Upper lobe of left lung (tissue), 6 donors: Measurements from ENCODE around the gene REV3L. TPM values are rescaled to one million over a fixed set of nuclear protein-coding genes. Genes with fewer than 3 reads are reported as not detected.

Experiments used
- ATAC-seq, 2 donors: fragments of 200-7000 bp; cut with Tn5 transposase; one replicate each; pipeline ENCODE4 v1.9.1; 2022; ENCODE audit warnings: mild to moderate bottlenecking in 2 of 2, moderate library complexity in 2 of 2; ENCODE audit not compliant: low FRiP score in 2 of 2
- DNase-seq, 2 donors: peaks; one replicate each; pipeline ENCODE4 v3.0.0-alpha.2; 2019 to 2020
- H3K27ac ChIP-seq, 4 donors: fragments of 200-600 bp; sonication (generic); one replicate each; pipeline ENCODE4 v1.5.1; 2016 to 2019
- H3K27me3 ChIP-seq, 4 donors: fragments of 200-600 bp; sonication (generic); one replicate each; pipeline ENCODE4 v1.5.1; 2017 to 2019
- H3K36me3 ChIP-seq, 4 donors: fragments of 200-600 bp; sonication (generic); one replicate each; pipeline ENCODE4 v1.5.1; 2016 to 2019
- H3K4me1 ChIP-seq, 4 donors: fragments of 200-600 bp; sonication (generic); one replicate each; pipeline ENCODE4 v1.5.1; 2018 to 2019
- H3K4me3 ChIP-seq, 4 donors: fragments of 200-600 bp; sonication (generic); one replicate each; pipeline ENCODE4 v1.5.1; 2017 to 2019; ENCODE audit warnings: mild to moderate bottlenecking in 2 of 4, moderate library complexity in 1 of 4
- H3K9me3 ChIP-seq, 4 donors: fragments of 200-600 bp; sonication (generic); one replicate each; pipeline ENCODE4 v1.5.1; 2018 to 2019
- EP300 ChIP-seq, 4 donors: sonication (generic); formaldehyde crosslinking; IDR thresholded peaks; one replicate each; pipeline ENCODE4 v1.5.1; 2017; ENCODE audit warnings: antibody characterized with exemption in 4 of 4, control low read depth in 2 of 4
- POLR2A ChIP-seq, 4 donors: fragments of 450-650 bp; IDR thresholded peaks; one replicate each; pipeline ENCODE4 v1.5.1; 2016 to 2017; ENCODE audit warnings: antibody characterized with exemption in 4 of 4, mild to moderate bottlenecking in 2 of 4
- POLR2AphosphoS5 ChIP-seq, 2 donors: sonication (generic); formaldehyde crosslinking; IDR thresholded peaks; one replicate each; pipeline ENCODE4 v1.5.1; 2017; ENCODE audit warnings: antibody characterized with exemption in 2 of 2
- WGBS, 2 donors: methylation state at CpG; one replicate each; pipeline ENCODE4 v1.1.5; 2017 to 2018; 5-methylcytosine and 5-hydroxymethylcytosine counted together
- total RNA-seq, 6 donors: library from RNA; depleted of rRNA in 4 of 6; stranded (reverse); fragments of >200 nt in 4 of 6; gene quantifications; one replicate each; pipeline versions ENCODE4 v1.1.0 to v1.2.1, GENCODE V29; 2016 to 2021
- TF ChIP-seq, protein P1 (sequence below), 6 experiments: fragments of 450-650 bp in 4 of 6; fragments of 200-600 bp in 2 of 6; sonication (generic) in 2 of 6; IDR thresholded peaks; one replicate each; pipeline ENCODE4 v1.5.1; 2016 to 2019; ENCODE audit warnings: antibody characterized with exemption in 6 of 6
- donor health status: DM: no; HTN: no; CAD: no; lungs with moderate emphysema.
- donor health status: DM: no; HTN: yes; CAD: no; lungs with severe emphysema.

REV3L gene
- total RNA-seq, 6 donors from 2014 or later: 29.7 to 106 (median 38.0) TPM

DNA sequence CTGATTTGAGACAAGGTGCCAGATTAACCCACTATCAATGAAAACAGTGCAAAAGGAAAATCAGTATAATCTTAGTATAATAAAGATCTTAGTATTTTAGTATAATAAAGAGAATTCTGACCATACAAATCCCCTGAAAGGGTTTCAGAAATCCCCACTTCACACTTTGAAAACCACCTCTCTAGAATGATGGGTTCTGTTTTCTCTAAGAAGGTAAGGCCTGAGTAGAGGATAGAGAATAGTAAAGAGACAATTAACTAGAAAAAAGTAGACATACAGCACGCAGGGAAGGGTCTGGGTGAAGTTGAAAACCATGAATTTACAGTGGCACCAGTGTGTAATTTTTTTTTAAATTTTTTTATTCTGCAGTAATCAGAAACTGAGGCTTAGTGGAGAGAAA, 73.6 kb downstream of the REV3L start:
- H3K36me3 ChIP-seq: peaks cover 0 to 17% (median 0%) of the 10 kb centered on the region in 4 donors
- no peak for TF ChIP-seq EP300 (IDR thresholded peaks at IDR 0.05)
- no peak for TF ChIP-seq POLR2A (IDR thresholded peaks at IDR 0.05)
- TF ChIP-seq POLR2AphosphoS5 (IDR thresholded peaks at IDR 0.05): no peak
- TF ChIP-seq, protein P1, sequence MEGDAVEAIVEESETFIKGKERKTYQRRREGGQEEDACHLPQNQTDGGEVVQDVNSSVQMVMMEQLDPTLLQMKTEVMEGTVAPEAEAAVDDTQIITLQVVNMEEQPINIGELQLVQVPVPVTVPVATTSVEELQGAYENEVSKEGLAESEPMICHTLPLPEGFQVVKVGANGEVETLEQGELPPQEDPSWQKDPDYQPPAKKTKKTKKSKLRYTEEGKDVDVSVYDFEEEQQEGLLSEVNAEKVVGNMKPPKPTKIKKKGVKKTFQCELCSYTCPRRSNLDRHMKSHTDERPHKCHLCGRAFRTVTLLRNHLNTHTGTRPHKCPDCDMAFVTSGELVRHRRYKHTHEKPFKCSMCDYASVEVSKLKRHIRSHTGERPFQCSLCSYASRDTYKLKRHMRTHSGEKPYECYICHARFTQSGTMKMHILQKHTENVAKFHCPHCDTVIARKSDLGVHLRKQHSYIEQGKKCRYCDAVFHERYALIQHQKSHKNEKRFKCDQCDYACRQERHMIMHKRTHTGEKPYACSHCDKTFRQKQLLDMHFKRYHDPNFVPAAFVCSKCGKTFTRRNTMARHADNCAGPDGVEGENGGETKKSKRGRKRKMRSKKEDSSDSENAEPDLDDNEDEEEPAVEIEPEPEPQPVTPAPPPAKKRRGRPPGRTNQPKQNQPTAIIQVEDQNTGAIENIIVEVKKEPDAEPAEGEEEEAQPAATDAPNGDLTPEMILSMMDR (IDR thresholded peaks at IDR 0.05): no peak
- no peak overlapping the region for H3K4me3 ChIP-seq
- no peak overlapping the region for H3K27ac ChIP-seq
- H3K9me3 ChIP-seq: no peaks in the 10 kb centered on the region
- no peaks in the 10 kb centered on the region for H3K27me3 ChIP-seq
- WGBS, 2 donors: 91 to 98% methylated on average over 1 of the region's 1 CpG
- ATAC-seq (no peak), DNase-seq (no peak)
- H3K4me1 ChIP-seq: peaks cover 0 to 14% (median 4%) of the 10 kb centered on the region in 4 donors

DNA sequence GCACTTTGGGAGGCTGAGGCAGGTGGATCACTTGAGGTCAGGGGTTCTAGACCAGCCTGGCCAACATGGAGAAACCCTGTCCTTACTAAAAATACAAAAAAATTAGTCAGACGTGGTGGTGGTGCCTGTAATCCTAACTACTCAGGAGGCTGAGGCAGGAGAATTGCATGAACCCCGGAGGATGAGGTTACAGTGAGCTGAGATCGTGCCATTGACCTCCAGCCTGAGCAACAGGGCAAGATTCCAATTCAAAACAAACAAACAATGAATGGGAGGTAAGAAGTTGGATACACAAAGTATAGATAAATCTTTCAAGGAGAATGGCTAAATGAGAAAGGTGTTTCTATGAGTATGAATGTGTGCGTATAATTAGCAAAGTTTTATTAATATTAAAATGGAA, 75.3 kb downstream of the REV3L start:
- peaks cover 0 to 32% (median 3%) of the 10 kb centered on the region in 4 donors for H3K36me3 ChIP-seq
- 86 to 88% methylated on average over 4 of the region's 4 CpGs for WGBS, 2 donors
- H3K27me3 ChIP-seq: no peaks in the 10 kb centered on the region
- ATAC-seq (no peak), DNase-seq (no peak)
- peaks cover 0 to 14% (median 4%) of the 10 kb centered on the region in 4 donors for H3K4me1 ChIP-seq
- no peaks in the 10 kb centered on the region for H3K9me3 ChIP-seq
- TF ChIP-seq POLR2AphosphoS5 (IDR thresholded peaks at IDR 0.05) (no peak), POLR2A (IDR thresholded peaks at IDR 0.05) (no peak), EP300 (IDR thresholded peaks at IDR 0.05) (no peak)
- TF ChIP-seq, protein P1 (IDR thresholded peaks at IDR 0.05): no peak
- no peak overlapping the region for H3K4me3 ChIP-seq
- no peak overlapping the region for H3K27ac ChIP-seq

DNA sequence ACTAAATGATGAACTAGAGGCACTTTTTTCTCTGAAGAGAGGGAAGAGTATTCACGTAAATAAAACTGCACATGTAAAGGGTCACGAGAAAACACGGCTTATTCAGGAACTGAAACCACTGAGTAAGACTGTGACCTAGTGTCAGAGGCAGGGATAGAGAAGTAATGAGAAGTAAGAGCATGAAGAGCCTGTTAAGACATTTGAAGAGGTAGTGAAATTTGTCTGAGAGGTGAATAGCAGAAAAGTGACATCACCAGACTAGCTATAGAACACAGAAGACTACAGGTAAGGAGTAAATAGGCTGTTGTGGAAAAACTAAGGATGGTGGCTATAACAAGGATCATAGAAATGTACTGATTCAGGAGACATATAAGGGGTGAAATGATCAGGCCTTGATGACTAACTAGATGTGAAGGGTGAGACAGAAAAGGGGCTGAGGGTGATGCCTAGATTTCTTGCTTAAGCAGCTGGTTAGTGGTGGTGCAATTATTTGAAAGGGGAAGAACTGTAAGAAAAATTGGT, 76.8 kb downstream of the REV3L start:
- peak in 1 of 4 donors; percentile 16 for TF ChIP-seq POLR2A (IDR thresholded peaks at IDR 0.05)
- TF ChIP-seq EP300 (IDR thresholded peaks at IDR 0.05): peak in 1 of 4 donors; percentile 81
- TF ChIP-seq POLR2AphosphoS5 (IDR thresholded peaks at IDR 0.05): no peak
- TF ChIP-seq, protein P1 (IDR thresholded peaks at IDR 0.05): no peak
- Histone ChIP-seq H3K27me3 (no peaks in the 10 kb centered on the region), H3K27ac (peak overlapping the region in 3 of 4 donors; percentile 12 to 62 (median 50)), H3K9me3 (no peaks in the 10 kb centered on the region), H3K4me1 (peaks cover 0 to 14% (median 4%) of the 10 kb centered on the region in 4 donors), H3K36me3 (peaks cover 0 to 32% (median 3%) of the 10 kb centered on the region in 4 donors), H3K4me3 (no peak overlapping the region)
- DNase-seq (no peak), ATAC-seq (peak; percentile 57 to 90)
- 52 to 59% methylated on average over 3 of the region's 3 CpGs for WGBS, 2 donors

DNA sequence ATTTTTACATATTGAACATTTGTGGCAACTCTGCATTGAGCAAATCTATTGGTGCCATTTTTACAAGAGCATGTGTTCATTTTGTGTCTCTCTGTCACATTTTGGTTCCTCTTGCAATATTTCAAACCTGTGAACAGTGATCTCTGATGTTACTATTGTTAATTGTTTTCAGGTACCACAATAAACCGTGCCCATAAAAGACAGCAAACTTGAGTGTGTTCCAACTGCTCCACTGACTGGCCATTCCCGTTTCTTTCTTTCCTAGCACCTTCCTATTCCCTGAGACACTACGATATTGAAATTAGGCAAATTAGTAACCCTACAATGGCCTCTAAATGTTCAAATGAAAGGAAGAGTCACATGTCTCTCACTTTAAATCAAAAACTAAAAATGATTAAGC, 79.6 kb downstream of the REV3L start:
- TF ChIP-seq POLR2AphosphoS5 (IDR thresholded peaks at IDR 0.05) (no peak), POLR2A (IDR thresholded peaks at IDR 0.05) (no peak), EP300 (IDR thresholded peaks at IDR 0.05) (no peak)
- TF ChIP-seq, protein P1 (IDR thresholded peaks at IDR 0.05): no peak
- 86 to 89% methylated on average over 3 of the region's 3 CpGs for WGBS, 2 donors
- no peaks in the 10 kb centered on the region for H3K27me3 ChIP-seq
- peaks cover 0 to 8% (median 3%) of the 10 kb centered on the region in 4 donors for H3K4me1 ChIP-seq
- H3K9me3 ChIP-seq: no peaks in the 10 kb centered on the region
- H3K36me3 ChIP-seq: peaks cover 0 to 34% (median 3%) of the 10 kb centered on the region in 4 donors
- no peak overlapping the region for H3K27ac ChIP-seq
- ATAC-seq (no peak), DNase-seq (no peak)
- no peak overlapping the region for H3K4me3 ChIP-seq

DNA sequence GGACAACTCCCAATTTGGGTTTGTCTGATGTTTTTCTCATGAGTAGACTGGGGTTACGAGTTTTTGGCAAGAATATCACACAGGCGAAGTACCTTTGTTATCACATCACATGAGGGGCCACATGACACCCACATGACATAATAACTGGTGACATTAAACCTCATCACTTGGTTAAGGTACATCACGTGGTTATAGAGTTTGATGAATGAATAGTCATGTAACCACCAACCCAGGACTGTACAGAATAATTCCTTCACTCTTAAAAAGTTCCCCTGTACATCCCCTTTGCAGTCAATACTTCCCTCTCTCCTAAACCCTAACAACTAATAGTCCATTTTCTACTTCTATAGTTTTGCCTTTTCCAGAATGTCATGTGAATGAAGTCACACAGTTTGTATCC, 83.4 kb downstream of the REV3L start:
- TF ChIP-seq, protein P1 (IDR thresholded peaks at IDR 0.05): no peak

More for the DNA sequence above, 83.4 kb downstream of the REV3L start:
- ATAC-seq: no peak
- Histone ChIP-seq H3K9me3 (no peaks in the 10 kb centered on the region), H3K4me1 (no peaks in the 10 kb centered on the region), H3K27ac (no peak overlapping the region), H3K27me3 (no peaks in the 10 kb centered on the region), H3K4me3 (no peak overlapping the region), H3K36me3 (peaks cover 0 to 41% (median 3%) of the 10 kb centered on the region in 4 donors)
- no peak for DNase-seq
- WGBS, 2 donors: 86 to 92% methylated on average over 3 of the region's 3 CpGs
